ENCODE results near the gene LPP.

DNA sequence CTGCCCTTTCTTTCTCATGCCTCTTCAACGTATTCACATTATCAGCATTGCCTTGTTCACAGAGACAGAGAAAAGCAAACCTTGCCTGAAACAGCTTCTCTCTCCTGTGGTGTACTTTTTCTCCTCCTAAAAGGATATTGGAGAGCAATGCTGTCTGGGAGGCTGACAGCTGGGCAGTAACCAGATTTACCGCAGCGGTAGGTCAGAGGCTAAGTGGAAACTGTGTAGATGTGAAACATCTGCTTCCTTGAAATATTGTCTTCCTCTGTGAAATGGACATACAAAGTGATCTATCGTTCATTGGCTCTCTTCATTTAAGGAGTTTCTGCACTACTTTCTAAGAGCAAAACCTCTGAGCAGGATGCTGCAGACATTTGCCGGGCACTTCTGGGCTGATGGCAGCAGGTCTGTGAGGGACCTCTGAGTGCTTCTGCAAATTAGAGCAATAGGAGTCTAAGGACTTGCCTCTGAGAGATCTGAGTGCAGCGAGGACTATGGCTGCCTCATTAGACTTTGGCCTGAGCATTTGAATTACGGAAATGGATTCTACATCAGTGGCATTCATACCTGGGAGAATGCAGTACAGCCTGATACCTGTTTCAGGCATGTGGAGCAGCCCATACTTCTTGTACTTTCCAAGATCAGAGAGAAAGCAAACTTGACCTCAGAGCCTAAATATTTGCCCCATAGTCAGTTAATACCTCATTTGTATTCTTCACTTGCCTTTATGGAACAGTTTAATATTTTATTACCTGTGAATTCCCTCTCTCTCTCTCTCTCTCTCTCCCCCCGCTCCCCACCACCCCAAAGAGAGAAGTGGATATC, 757.3 kb downstream of the LPP start:
- TF ChIP-seq FOXM1 (IDR thresholded peaks at IDR 0.05; ENCODE audit: borderline replicate concordance) (no peak), LEF1 (IDR thresholded peaks at IDR 0.05; ENCODE audit: borderline replicate concordance) (no peak), FOXK2 (IDR thresholded peaks at IDR 0.05) (no peak), SUZ12 (IDR thresholded peaks at IDR 0.05) (no peak), SP1 (IDR thresholded peaks at IDR 0.05) (no peak), BHLHE40 (IDR thresholded peaks at IDR 0.05; ENCODE audit: borderline replicate concordance) (no peak), ARNT (IDR thresholded peaks at IDR 0.05) (no peak), ELF4 (IDR thresholded peaks at IDR 0.05) (no peak), HDGF (IDR thresholded peaks at IDR 0.05; ENCODE audit: borderline replicate concordance) (no peak), L3MBTL2 (conservative IDR thresholded peaks at IDR 0.05) (no peak), FOXA1 (IDR thresholded peaks at IDR 0.05) (no peak), ZNF384 (IDR thresholded peaks at IDR 0.05) (no peak), CTBP1 (IDR thresholded peaks at IDR 0.05; ENCODE audit: borderline replicate concordance) (no peak)
- TF ChIP-seq, protein P1, sequence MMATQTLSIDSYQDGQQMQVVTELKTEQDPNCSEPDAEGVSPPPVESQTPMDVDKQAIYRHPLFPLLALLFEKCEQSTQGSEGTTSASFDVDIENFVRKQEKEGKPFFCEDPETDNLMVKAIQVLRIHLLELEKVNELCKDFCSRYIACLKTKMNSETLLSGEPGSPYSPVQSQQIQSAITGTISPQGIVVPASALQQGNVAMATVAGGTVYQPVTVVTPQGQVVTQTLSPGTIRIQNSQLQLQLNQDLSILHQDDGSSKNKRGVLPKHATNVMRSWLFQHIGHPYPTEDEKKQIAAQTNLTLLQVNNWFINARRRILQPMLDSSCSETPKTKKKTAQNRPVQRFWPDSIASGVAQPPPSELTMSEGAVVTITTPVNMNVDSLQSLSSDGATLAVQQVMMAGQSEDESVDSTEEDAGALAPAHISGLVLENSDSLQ (IDR thresholded peaks at IDR 0.05) = no peak
